NCI-H524 (cell line): ENCODE data around the gene NAALADL2.

Experiments
- DNase-seq, 2 experiments: peaks; one replicate each; lab custom pipeline; 2025; lab: John Stamatoyannopoulos, UW

The NAALADL2 gene

GRCh38 chr3:175664911-175665310 is 805.8 kb downstream of the NAALADL2 start:
- DNase-seq: no peak

GRCh38 chr3:175668300-175668699 is 809.2 kb downstream of the NAALADL2 start:
- DNase-seq: no peak

DNA sequence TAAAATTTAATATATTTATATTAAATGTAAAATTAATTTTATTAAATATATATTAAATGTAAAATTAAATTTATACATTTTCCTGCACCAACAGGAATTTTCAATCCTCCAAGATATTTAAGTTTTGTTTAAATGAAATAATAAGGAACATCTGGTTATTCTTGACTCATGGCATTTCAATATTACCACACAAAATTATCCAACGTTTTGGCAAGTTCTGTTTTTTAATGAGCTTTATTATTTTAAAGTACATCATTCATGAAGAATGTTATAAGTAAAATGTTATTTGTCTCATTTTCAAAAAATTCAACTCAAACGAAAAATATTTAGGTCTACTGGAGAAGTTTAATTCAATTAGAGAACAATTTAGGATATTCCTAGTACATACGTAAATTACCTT is 811.4 kb downstream of the NAALADL2 start:
- DNase-seq: no peak

DNA sequence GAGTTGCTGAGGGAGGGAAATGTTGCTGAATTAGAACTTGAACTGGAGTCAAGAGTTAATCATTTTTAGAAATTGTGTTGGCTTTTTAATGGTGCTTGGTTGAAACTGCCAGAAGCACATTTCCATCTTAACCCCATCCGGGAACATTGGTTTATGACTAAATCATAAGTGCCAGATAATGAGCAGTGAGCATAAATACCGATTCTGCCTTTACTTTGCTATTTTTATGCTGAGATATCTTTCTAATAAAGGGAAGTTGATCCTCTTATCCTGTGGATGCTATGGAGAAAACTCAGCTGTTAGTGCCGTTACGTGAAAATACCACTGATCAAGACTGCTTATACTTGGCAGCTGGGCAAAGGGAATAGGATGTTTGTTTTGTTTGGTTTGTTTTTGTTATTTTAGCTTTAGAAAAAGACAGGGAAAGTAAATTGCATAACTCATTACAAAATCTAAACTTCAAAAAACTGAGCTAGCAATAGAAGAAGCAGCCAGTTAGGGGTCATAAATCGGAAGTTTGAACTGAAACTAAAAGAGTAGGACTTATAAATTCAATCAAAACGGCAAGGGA is 813.1 kb downstream of the NAALADL2 start:
- DNase-seq: no peak

GRCh38 chr3:175679568-175679967 is 820.4 kb downstream of the NAALADL2 start:
- DNase-seq: no peak

GRCh38 chr3:175692256-175692655 is 833.1 kb downstream of the NAALADL2 start:
- no peak for DNase-seq

GRCh38 chr3:175695251-175695650 is 836.1 kb downstream of the NAALADL2 start:
- DNase-seq: no peak

GRCh38 chr3:175702956-175703355 is 843.8 kb downstream of the NAALADL2 start:
- DNase-seq: no peak

GRCh38 chr3:175704366-175705055 is 845.4 kb downstream of the NAALADL2 start:
- DNase-seq: no peak

- DNase-seq: no peak
These were observed 854.1 kb downstream of the NAALADL2 start for GRCh38 chr3:175713268-175713667.

DNA sequence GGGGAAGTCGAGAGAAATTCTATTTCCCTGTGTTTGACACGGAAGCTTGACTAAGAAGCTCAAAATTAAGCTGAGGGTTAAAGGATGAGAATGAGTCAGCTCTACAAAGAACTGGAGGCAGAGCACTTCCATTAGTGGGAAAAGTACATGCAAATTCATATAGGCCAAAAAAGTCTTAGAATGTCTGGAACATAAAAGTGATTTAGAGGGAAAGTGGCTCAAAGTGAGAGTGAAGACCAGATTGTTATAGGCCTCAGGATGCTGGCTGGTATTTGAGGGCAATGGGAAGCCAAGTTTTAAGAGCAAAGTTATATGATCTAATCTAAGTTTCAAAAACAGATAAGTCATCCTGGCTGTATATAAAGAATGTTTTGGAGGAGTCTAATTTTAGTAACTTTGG is 857.3 kb downstream of the NAALADL2 start:
- no peak for DNase-seq

GRCh38 chr3:175726228-175726627 is 867.1 kb downstream of the NAALADL2 start:
- no peak for DNase-seq

DNA sequence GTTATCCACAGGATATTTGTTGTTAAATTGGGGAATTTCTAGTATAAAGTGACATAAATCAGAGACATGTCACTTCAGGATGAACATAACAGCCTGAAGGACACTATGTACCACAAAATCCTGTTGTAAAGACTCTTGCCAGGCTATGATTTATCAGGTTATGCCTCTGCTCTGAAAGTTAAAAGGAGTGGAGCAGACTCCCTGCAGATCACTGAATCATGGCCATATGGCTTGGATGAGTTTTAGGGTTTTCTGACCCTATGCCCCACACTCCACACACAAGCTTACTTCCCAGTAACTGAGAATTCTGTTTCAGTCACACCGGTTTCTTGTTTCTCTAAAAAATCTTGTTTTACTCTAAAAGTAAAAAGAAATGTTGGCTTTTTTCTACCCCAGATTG is 869.4 kb downstream of the NAALADL2 start:
- DNase-seq: peak in 1 of 2 experiments; percentile 9

- no peak for DNase-seq
These were observed 870.3 kb downstream of the NAALADL2 start for GRCh38 chr3:175729466-175729865.

- no peak for DNase-seq
These were observed 872.4 kb downstream of the NAALADL2 start for GRCh38 chr3:175731543-175731942.

- DNase-seq: no peak
These were observed 872.9 kb downstream of the NAALADL2 start for GRCh38 chr3:175732017-175732416.

GRCh38 chr3:175735866-175736265 is 876.7 kb downstream of the NAALADL2 start:
- DNase-seq: no peak

- no peak for DNase-seq
These were observed 878.8 kb downstream of the NAALADL2 start for GRCh38 chr3:175737646-175738572.

GRCh38 chr3:175741951-175742350 is 882.8 kb downstream of the NAALADL2 start:
- no peak for DNase-seq

DNA sequence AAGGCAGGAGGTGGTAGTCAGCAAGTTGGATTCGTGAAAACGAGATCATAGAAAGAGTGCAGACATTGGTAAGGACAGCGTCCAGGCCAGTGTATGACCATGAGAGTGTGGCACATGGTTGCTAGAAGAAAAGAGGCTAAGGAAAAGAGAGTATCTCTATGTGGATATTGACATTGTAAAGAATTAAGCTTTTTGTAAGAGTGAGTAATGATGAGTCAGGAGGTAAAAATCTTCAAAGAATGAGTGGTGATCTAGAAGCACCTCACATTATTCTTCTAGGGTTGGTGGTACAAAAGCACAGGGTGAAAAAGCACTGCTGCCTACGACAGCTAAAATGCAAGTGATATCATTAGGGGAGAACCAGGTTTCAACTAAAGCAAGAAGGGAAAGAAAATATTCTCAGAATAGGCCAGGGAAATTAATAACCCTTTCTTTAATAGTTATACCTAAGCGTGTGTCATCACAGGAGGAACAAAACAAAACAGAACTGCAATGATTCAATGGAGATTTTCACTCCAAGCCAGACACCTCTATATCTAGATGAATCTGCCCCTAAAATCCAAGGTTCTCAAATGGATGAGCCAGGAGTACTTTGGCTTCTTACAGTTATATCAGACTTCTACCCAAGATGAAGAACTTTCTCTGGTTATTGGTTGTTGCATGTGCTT is 884.7 kb downstream of the NAALADL2 start:
- DNase-seq: no peak

DNA sequence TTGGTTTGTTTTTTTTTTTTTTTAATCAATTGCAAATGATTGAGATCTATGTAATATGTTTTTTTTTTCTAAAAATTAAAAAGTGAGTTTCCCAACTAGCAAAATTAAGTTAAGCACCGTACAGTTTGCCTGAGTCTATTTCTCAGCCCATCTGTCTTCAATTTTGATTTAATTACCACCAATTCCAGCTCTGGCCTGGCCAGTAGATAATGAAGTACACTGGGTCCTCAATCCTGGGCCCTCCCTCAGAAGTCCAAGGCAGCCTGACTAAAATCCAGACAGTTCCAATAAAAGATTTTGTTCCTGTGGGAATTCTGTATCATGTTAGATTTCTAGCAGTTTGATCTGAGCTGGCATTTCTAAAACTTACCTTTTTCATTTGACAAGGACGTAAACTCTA is 887.2 kb downstream of the NAALADL2 start:
- no peak for DNase-seq

DNA sequence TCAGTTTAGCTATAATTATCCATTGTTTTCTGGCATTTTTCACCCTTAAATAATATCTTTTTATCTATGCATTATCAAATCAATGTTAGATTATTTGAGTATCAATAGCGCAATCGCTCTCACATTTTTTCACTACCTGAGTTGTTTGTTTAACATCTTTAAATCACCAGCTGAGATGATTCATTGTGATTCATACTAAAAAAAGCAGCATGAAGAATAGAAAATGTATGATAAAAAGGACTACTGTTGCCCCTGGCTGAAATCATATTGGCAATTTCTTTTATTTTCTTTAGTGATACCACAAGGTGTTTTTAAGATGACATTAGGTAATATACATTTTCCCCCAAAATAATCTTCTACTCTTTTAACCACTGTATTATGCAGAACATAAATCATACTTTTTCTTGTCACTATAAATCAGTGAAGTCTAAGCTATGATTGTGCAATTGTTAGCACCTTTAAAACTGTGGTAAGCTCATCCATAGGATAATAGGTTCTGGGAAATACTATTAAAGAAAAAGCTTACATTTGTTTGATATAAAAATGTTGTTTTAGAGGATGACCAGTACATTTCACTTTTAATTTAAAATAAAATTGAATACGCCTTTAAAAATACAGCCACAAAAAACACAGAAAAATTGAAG is 889.1 kb downstream of the NAALADL2 start:
- no peak for DNase-seq
